ENCODE results near the gene IL1F10.

GRCh38 chr2:113098041-113098440, 30.3 kb downstream of the IL1F10 start:
- no peak for TF ChIP-seq POLR2AphosphoS5 (IDR thresholded peaks at IDR 0.05)
- TF ChIP-seq CTCF (IDR thresholded peaks at IDR 0.05): no peak
- TF ChIP-seq POLR2A (IDR thresholded peaks at IDR 0.05; ENCODE audit: low read depth): no peak
- no peak for TF ChIP-seq EP300 (IDR thresholded peaks at IDR 0.05)

Measured in esophagus muscularis mucosa (tissue), 4 donors.